ENCODE results near the gene ACYP1. TPM values are rescaled to one million over a fixed set of nuclear protein-coding genes. Genes with fewer than 3 reads are reported as not detected.
A peak's percentile ranks its signal among the peaks of the same experiment; 100 is the strongest.

ACYP1 gene
- total RNA-seq, 5 donors from 2014 or later (not counting 1 experiment from before 2014, with no cell fraction given) = 15.3 to 26.1 (median 21.5) TPM

GRCh38 chr14:75088566-75089373, 24.9 kb upstream of the ACYP1 start:
- 100% methylated on average over 3 of the region's 7 CpGs for WGBS (ENCODE audit: insufficient coverage)
- DNase-seq (peak in 27 of 35 experiments; percentile 1 to 71 (median 24)), ATAC-seq (replicated peaks in 1 of 4) (peak in 3 of 4 experiments; percentile 63 to 68 (median 68))
- Histone ChIP-seq H3K4me3 (ENCODE audit: control insufficient read depth in 1 of 2, extremely low read depth in 1 of 2, low read length in 1 of 2) (no peak overlapping the region), H3K36me3 (ENCODE audit: control insufficient read depth in 2 of 2, extremely low read depth in 1 of 2, insufficient read depth in 1 of 2, low read length in 1 of 2) (peaks cover 7 to 64% of the 10 kb centered on the region in 2 donors), H3K27ac (ENCODE audit: low read length) (no peak overlapping the region), H3K27me3 (replicated peaks in 1 of 2; ENCODE audit: control insufficient read depth in 2 of 2, extremely low read depth in 1 of 2, insufficient read depth in 2 of 2, low read length in 1 of 2) (no peaks in the 10 kb centered on the region), H3K9me3 (no peaks in the 10 kb centered on the region), H3K4me1 (ENCODE audit: control insufficient read depth in 1 of 2, extremely low read depth in 1 of 2, insufficient read depth in 2 of 2, low read length in 2 of 2) (no peaks in the 10 kb centered on the region)
- H3K9me3 Mint-ChIP-seq = no peaks in the 10 kb centered on the region
- H3K4me3 Mint-ChIP-seq = no peak overlapping the region
- ChIA-PET CTCF (interaction anchor here (0.5 to 2.5 kb wide), 18 partner anchors 8 to 480 kb away, joined by 3 to 30 read pairs (median 4); partner anchors contain the start of gene ACYP1 (in 1 of the 2)), POLR2A (no interaction called here)
- peaks cover 46% of the 10 kb centered on the region for H3K36me3 Mint-ChIP-seq
- no peak overlapping the region for H3K27ac Mint-ChIP-seq
- no peaks in the 10 kb centered on the region for H3K27me3 Mint-ChIP-seq
- no peaks in the 10 kb centered on the region for H3K4me1 Mint-ChIP-seq

- POLR2A ChIA-PET = no interaction called here
- DNase-seq = no peak
- no peaks in the 10 kb centered on the region for H3K9me3 ChIP-seq
- Mint-ChIP-seq H3K36me3 (peaks cover 45% of the 10 kb centered on the region), H3K9me3 (no peaks in the 10 kb centered on the region), H3K27ac (no peak overlapping the region), H3K4me1 (no peaks in the 10 kb centered on the region), H3K4me3 (no peak overlapping the region), H3K27me3 (no peaks in the 10 kb centered on the region)
- no peaks in the 10 kb centered on the region for H3K4me1 ChIP-seq (ENCODE audit: control insufficient read depth in 1 of 2, extremely low read depth in 1 of 2, insufficient read depth in 2 of 2, low read length in 2 of 2)
- H3K27me3 ChIP-seq (replicated peaks in 1 of 2; ENCODE audit: control insufficient read depth in 2 of 2, extremely low read depth in 1 of 2, insufficient read depth in 2 of 2, low read length in 1 of 2) = no peaks in the 10 kb centered on the region
- no peak overlapping the region for H3K27ac ChIP-seq (ENCODE audit: low read length)
- H3K4me3 ChIP-seq (ENCODE audit: control insufficient read depth in 1 of 2, extremely low read depth in 1 of 2, low read length in 1 of 2) = no peak overlapping the region
- 95% methylated on average over 2 of the region's 2 CpGs for WGBS (ENCODE audit: insufficient coverage)
- CTCF ChIA-PET = interaction anchor here (0.6 to 2.5 kb wide), 16 partner anchors 8 to 479 kb away, joined by 3 to 30 read pairs (median 4); partner anchors contain the start of gene ACYP1 (in 1 of the 2)
- peak in 1 of 4 experiments; percentile 18 for ATAC-seq (replicated peaks in 1 of 4)
- peaks cover 9 to 70% of the 10 kb centered on the region in 2 donors for H3K36me3 ChIP-seq (ENCODE audit: control insufficient read depth in 2 of 2, extremely low read depth in 1 of 2, insufficient read depth in 1 of 2, low read length in 1 of 2)
These were observed 24.3 kb upstream of the ACYP1 start for GRCh38 chr14:75088153-75088552.

GRCh38 chr14:75084513-75084912, 20.7 kb upstream of the ACYP1 start:
- Histone ChIP-seq H3K4me3 (ENCODE audit: control insufficient read depth in 1 of 2, extremely low read depth in 1 of 2, low read length in 1 of 2) (no peak overlapping the region), H3K36me3 (ENCODE audit: control insufficient read depth in 2 of 2, extremely low read depth in 1 of 2, insufficient read depth in 1 of 2, low read length in 1 of 2) (peaks cover 9 to 65% of the 10 kb centered on the region in 2 donors), H3K27ac (ENCODE audit: low read length) (no peak overlapping the region), H3K27me3 (replicated peaks in 1 of 2; ENCODE audit: control insufficient read depth in 2 of 2, extremely low read depth in 1 of 2, insufficient read depth in 2 of 2, low read length in 1 of 2) (no peaks in the 10 kb centered on the region), H3K9me3 (no peaks in the 10 kb centered on the region), H3K4me1 (ENCODE audit: control insufficient read depth in 1 of 2, extremely low read depth in 1 of 2, insufficient read depth in 2 of 2, low read length in 2 of 2) (no peaks in the 10 kb centered on the region)
- POLR2A ChIA-PET = no interaction called here
- H3K27ac Mint-ChIP-seq = peak overlapping the region in 1 of 2 donors; percentile 11
- H3K4me1 Mint-ChIP-seq = no peaks in the 10 kb centered on the region
- no peak for ATAC-seq (replicated peaks in 1 of 4)
- peaks cover 44% of the 10 kb centered on the region for H3K36me3 Mint-ChIP-seq
- WGBS (ENCODE audit: insufficient coverage) = 97% methylated on average over 5 of the region's 5 CpGs
- no peak for DNase-seq
- CTCF ChIA-PET = no interaction called here
- no peaks in the 10 kb centered on the region for H3K9me3 Mint-ChIP-seq
- H3K4me3 Mint-ChIP-seq = no peak overlapping the region
- no peaks in the 10 kb centered on the region for H3K27me3 Mint-ChIP-seq

GRCh38 chr14:75083271-75083670, 19.4 kb upstream of the ACYP1 start:
- H3K4me1 Mint-ChIP-seq = no peaks in the 10 kb centered on the region
- ATAC-seq (replicated peaks in 1 of 4) = no peak
- Histone ChIP-seq H3K27ac (ENCODE audit: low read length) (no peak overlapping the region), H3K36me3 (ENCODE audit: control insufficient read depth in 2 of 2, extremely low read depth in 1 of 2, insufficient read depth in 1 of 2, low read length in 1 of 2) (peaks cover 9 to 60% of the 10 kb centered on the region in 2 donors), H3K27me3 (replicated peaks in 1 of 2; ENCODE audit: control insufficient read depth in 2 of 2, extremely low read depth in 1 of 2, insufficient read depth in 2 of 2, low read length in 1 of 2) (no peaks in the 10 kb centered on the region), H3K4me3 (ENCODE audit: control insufficient read depth in 1 of 2, extremely low read depth in 1 of 2, low read length in 1 of 2) (no peak overlapping the region), H3K9me3 (no peaks in the 10 kb centered on the region), H3K4me1 (ENCODE audit: control insufficient read depth in 1 of 2, extremely low read depth in 1 of 2, insufficient read depth in 2 of 2, low read length in 2 of 2) (no peaks in the 10 kb centered on the region)
- no peaks in the 10 kb centered on the region for H3K27me3 Mint-ChIP-seq
- H3K36me3 Mint-ChIP-seq = peaks cover 39% of the 10 kb centered on the region
- POLR2A ChIA-PET = no interaction called here
- peak overlapping the region in 1 of 2 donors; percentile 39 for H3K27ac Mint-ChIP-seq
- CTCF ChIA-PET = no interaction called here
- H3K4me3 Mint-ChIP-seq = no peak overlapping the region
- no peak for DNase-seq
- no peaks in the 10 kb centered on the region for H3K9me3 Mint-ChIP-seq
- no CpG with 5 or more reads among the region's 1 CpG for WGBS (ENCODE audit: insufficient coverage)

- DNase-seq = no peak
- Mint-ChIP-seq H3K27ac (no peak overlapping the region), H3K9me3 (no peaks in the 10 kb centered on the region), H3K4me3 (no peak overlapping the region), H3K36me3 (peaks cover 29% of the 10 kb centered on the region), H3K27me3 (no peaks in the 10 kb centered on the region), H3K4me1 (no peaks in the 10 kb centered on the region)
- Histone ChIP-seq H3K4me1 (ENCODE audit: control insufficient read depth in 1 of 2, extremely low read depth in 1 of 2, insufficient read depth in 2 of 2, low read length in 2 of 2) (no peaks in the 10 kb centered on the region), H3K36me3 (ENCODE audit: control insufficient read depth in 2 of 2, extremely low read depth in 1 of 2, insufficient read depth in 1 of 2, low read length in 1 of 2) (peaks cover 9 to 45% of the 10 kb centered on the region in 2 donors), H3K27ac (ENCODE audit: low read length) (no peak overlapping the region), H3K27me3 (replicated peaks in 1 of 2; ENCODE audit: control insufficient read depth in 2 of 2, extremely low read depth in 1 of 2, insufficient read depth in 2 of 2, low read length in 1 of 2) (no peaks in the 10 kb centered on the region), H3K9me3 (no peaks in the 10 kb centered on the region), H3K4me3 (ENCODE audit: control insufficient read depth in 1 of 2, extremely low read depth in 1 of 2, low read length in 1 of 2) (no peak overlapping the region)
- ChIA-PET POLR2A (interaction anchor here (0.6 to 0.7 kb wide), 2 partner anchors 206 to 219 kb away, joined by 3 to 5 read pairs; no protein-coding TSS in a partner anchor), CTCF (no interaction called here)
- no CpG with 5 or more reads among the region's 2 CpGs for WGBS (ENCODE audit: insufficient coverage)
- no peak for ATAC-seq (replicated peaks in 1 of 4)
These were observed 17.9 kb upstream of the ACYP1 start for GRCh38 chr14:75081660-75082229.

- ChIA-PET CTCF (interaction anchor here in 1 of 2 donors (0.7 kb wide), 1 partner anchor 60 kb away, joined by 5 read pairs; no protein-coding TSS in a partner anchor), POLR2A (no interaction called here)
- H3K36me3 Mint-ChIP-seq = peaks cover 18% of the 10 kb centered on the region
These were observed 15.7 kb upstream of the ACYP1 start for GRCh38 chr14:75079521-75079920.

More at GRCh38 chr14:75079521-75079920, 15.7 kb upstream of the ACYP1 start:
- H3K27ac ChIP-seq (ENCODE audit: low read length) = no peak overlapping the region
- no peaks in the 10 kb centered on the region for H3K27me3 ChIP-seq (replicated peaks in 1 of 2; ENCODE audit: control insufficient read depth in 2 of 2, extremely low read depth in 1 of 2, insufficient read depth in 2 of 2, low read length in 1 of 2)
- H3K36me3 ChIP-seq (ENCODE audit: control insufficient read depth in 2 of 2, extremely low read depth in 1 of 2, insufficient read depth in 1 of 2, low read length in 1 of 2) = peaks cover 9 to 26% of the 10 kb centered on the region in 2 donors
- Mint-ChIP-seq H3K27ac (no peak overlapping the region), H3K4me1 (no peaks in the 10 kb centered on the region), H3K9me3 (no peaks in the 10 kb centered on the region), H3K4me3 (no peak overlapping the region), H3K27me3 (no peaks in the 10 kb centered on the region)
- no peak for ATAC-seq (replicated peaks in 1 of 4)
- no peaks in the 10 kb centered on the region for H3K9me3 ChIP-seq
- WGBS (ENCODE audit: insufficient coverage) = 100% methylated on average over 2 of the region's 4 CpGs
- no peak overlapping the region for H3K4me3 ChIP-seq (ENCODE audit: control insufficient read depth in 1 of 2, extremely low read depth in 1 of 2, low read length in 1 of 2)
- no peaks in the 10 kb centered on the region for H3K4me1 ChIP-seq (ENCODE audit: control insufficient read depth in 1 of 2, extremely low read depth in 1 of 2, insufficient read depth in 2 of 2, low read length in 2 of 2)
- DNase-seq = no peak
